HEK293 (cell line): ENCODE measurements around the gene NME8.

Source experiments
- CTCF ChIA-PET: fragments of 350-600 bp; formaldehyde crosslinking; extraction: SDS; loops from one replicate; lab custom pipeline; 2021; ENCODE audit warnings: antibody characterized with exemption; lab: Yijun Ruan, JAX
- POLR2A ChIA-PET: fragments of 300-600 bp; formaldehyde crosslinking; extraction: SDS; loops from one replicate; lab custom pipeline; 2020; ENCODE audit warnings: antibody characterized with exemption, inconsistent platforms; lab: Yijun Ruan, JAX
- H3K27ac ChIP-seq: fragments of 200-500 bp; sonication (Bioruptor generic); 2 replicates; pipeline ENCODE4 v1.5.1; 2014; ENCODE audit warnings: low read depth, low read length, control low read depth, inconsistent platforms; ENCODE audit errors: extremely low read depth
- H3K36me3 ChIP-seq, 2 experiments: fragments of 200-500 bp in 1 of 2; sonication (Bioruptor generic) in 1 of 2; 1 replicate in 1 of 2; 2 replicates in 1 of 2; pipeline ENCODE4 v1.5.1; 2014 to 2017; ENCODE audit warnings: inconsistent platforms in 2 of 2, low read length in 2 of 2; ENCODE audit not compliant: control insufficient read depth in 2 of 2, insufficient read depth in 1 of 2
- H3K4me1 ChIP-seq: fragments of 200-500 bp; sonication (Bioruptor generic); 2 replicates; pipeline ENCODE4 v1.5.1; 2014; ENCODE audit warnings: mild to moderate bottlenecking, low read length, inconsistent platforms; ENCODE audit not compliant: control insufficient read depth, insufficient read depth
- H3K4me3 ChIP-seq: 2 replicates; pipeline ENCODE4 v1.5.1; 2011; ENCODE audit warnings: low read depth, mild to moderate bottlenecking, control low read depth, low read length, moderate library complexity
- H3K9me3 ChIP-seq: fragments of 200-500 bp; sonication (Bioruptor generic); 2 replicates; pipeline ENCODE4 v1.5.1; 2014; ENCODE audit warnings: low read depth, low read length, inconsistent platforms; ENCODE audit not compliant: control insufficient read depth, insufficient read depth
- FEZF1 ChIP-seq: fragments of 450-650 bp; formaldehyde crosslinking; IDR thresholded peaks from 2 replicates; pipeline ENCODE4 v1.5.1; 2016; ENCODE audit warnings: missing biosample characterization, missing genetic modification characterization
- KLF1 ChIP-seq: fragments of 450-650 bp; formaldehyde crosslinking; IDR thresholded peaks from 2 replicates; pipeline ENCODE4 v1.5.1; 2016; ENCODE audit warnings: missing biosample characterization, missing genetic modification characterization
- OVOL3 ChIP-seq: fragments of 450-650 bp; formaldehyde crosslinking; IDR thresholded peaks from 2 replicates; pipeline ENCODE4 v1.5.1; 2016; ENCODE audit warnings: missing biosample characterization, missing genetic modification characterization
- PRDM2 ChIP-seq: fragments of 450-650 bp; formaldehyde crosslinking; IDR thresholded peaks from 2 replicates; pipeline ENCODE4 v1.5.1; 2016; ENCODE audit warnings: missing biosample characterization, missing genetic modification characterization, borderline replicate concordance
- SCRT2 ChIP-seq: fragments of 450-650 bp; formaldehyde crosslinking; IDR thresholded peaks from 2 replicates; pipeline ENCODE4 v1.5.1; 2016; ENCODE audit warnings: missing biosample characterization, missing genetic modification characterization
- SP3 ChIP-seq: fragments of 450-650 bp; formaldehyde crosslinking; IDR thresholded peaks from 2 replicates; pipeline ENCODE4 v1.5.1; 2016; ENCODE audit warnings: missing biosample characterization, missing genetic modification characterization
- ZBTB11 ChIP-seq: fragments of 450-650 bp; formaldehyde crosslinking; conservative IDR thresholded peaks from 2 replicates; pipeline ENCODE4 v1.5.1; 2016; ENCODE audit warnings: low read depth, missing biosample characterization, missing genetic modification characterization
- ZFHX2 ChIP-seq: fragments of 450-650 bp; formaldehyde crosslinking; conservative IDR thresholded peaks from 2 replicates; pipeline ENCODE4 v1.5.1; 2016; ENCODE audit warnings: missing biosample characterization, missing genetic modification characterization
- ZNF354C ChIP-seq: fragments of 450-650 bp; formaldehyde crosslinking; IDR thresholded peaks from 2 replicates; pipeline ENCODE4 v1.5.1; 2016; ENCODE audit warnings: missing biosample characterization, missing genetic modification characterization, low read depth, borderline replicate concordance
- ZNF362 ChIP-seq: fragments of 450-650 bp; formaldehyde crosslinking; IDR thresholded peaks from 2 replicates; pipeline ENCODE4 v1.5.1; 2016; ENCODE audit warnings: missing biosample characterization, missing genetic modification characterization
- ZNF366 ChIP-seq: fragments of 450-650 bp; formaldehyde crosslinking; conservative IDR thresholded peaks from 2 replicates; pipeline ENCODE4 v1.5.1; 2016; ENCODE audit warnings: missing biosample characterization, missing genetic modification characterization
- ZNF433 ChIP-seq: fragments of 450-650 bp; formaldehyde crosslinking; IDR thresholded peaks from 2 replicates; pipeline ENCODE4 v1.5.1; 2016; ENCODE audit warnings: missing biosample characterization, missing genetic modification characterization, low read depth
- ZNF544 ChIP-seq: fragments of 450-650 bp; formaldehyde crosslinking; IDR thresholded peaks from 2 replicates; pipeline ENCODE4 v1.5.0; 2017; ENCODE audit warnings: missing biosample characterization, missing genetic modification characterization
- ZNF626 ChIP-seq: fragments of 450-650 bp; sonication (Bioruptor Pico); formaldehyde crosslinking; IDR thresholded peaks from 2 replicates; pipeline ENCODE4 v1.5.1; 2018; ENCODE audit warnings: missing biosample characterization, missing genetic modification characterization, inconsistent platforms
- ZNF670 ChIP-seq: fragments of 450-650 bp; formaldehyde crosslinking; IDR thresholded peaks from 2 replicates; pipeline ENCODE4 v1.5.1; 2016; ENCODE audit warnings: missing biosample characterization, missing genetic modification characterization, low read depth

The NME8 gene

GRCh38 chr7:37822946-37823345 lies 25.5 kb upstream of the NME8 start:
- ChIA-PET POLR2A (no interaction called here), CTCF (interaction anchor here (0.6 to 3.1 kb wide), 2 partner anchors 10 to 392 kb away, joined by 3 to 15 read pairs; no protein-coding TSS in a partner anchor)
- no peak overlapping the region for H3K27ac ChIP-seq
- no peaks in the 10 kb centered on the region for H3K4me1 ChIP-seq
- H3K4me3 ChIP-seq: no peak overlapping the region
- no peaks in the 10 kb centered on the region for H3K36me3 ChIP-seq
- no peaks in the 10 kb centered on the region for H3K9me3 ChIP-seq
- TF ChIP-seq ZBTB11 (tag by site-specific recombination): no peak
- no peak for TF ChIP-seq ZNF544 (tag by site-specific recombination)
- no peak for TF ChIP-seq PRDM2 (tag by site-specific recombination)
- TF ChIP-seq ZNF362 (tag by site-specific recombination): no peak
- no peak for TF ChIP-seq ZNF433 (tag by site-specific recombination)
- TF ChIP-seq KLF1: no peak
- no peak for TF ChIP-seq ZNF670 (tag by site-specific recombination)
- no peak for TF ChIP-seq ZNF354C
- no peak for TF ChIP-seq OVOL3

- no peaks in the 10 kb centered on the region for H3K9me3 ChIP-seq
- no peaks in the 10 kb centered on the region for H3K4me1 ChIP-seq
- POLR2A ChIA-PET: no interaction called here
- TF ChIP-seq ZNF626 (tag by site-specific recombination) (no peak), ZFHX2 (tag by site-specific recombination) (no peak), SCRT2 (tag by site-specific recombination) (no peak), KLF1 (no peak), FEZF1 (tag by site-specific recombination) (no peak), ZNF366 (no peak), SP3 (no peak)
- CTCF ChIA-PET: interaction anchor here (3.1 kb wide), 1 partner anchor 10 kb away, joined by 15 read pairs; no protein-coding TSS in a partner anchor
- no peak overlapping the region for H3K27ac ChIP-seq
- H3K4me3 ChIP-seq: no peak overlapping the region
- H3K36me3 ChIP-seq: no peaks in the 10 kb centered on the region
Measured at GRCh38 chr7:37823557-37823956, 24.8 kb upstream of the NME8 start.
